Inflammatory macrophage treated with lipopolysaccharide for 1 hour (primary cell): ENCODE measurements around the gene VWDE.

Source experiments
- DNase-seq, 2 donors: peaks; one replicate each; pipeline ENCODE4 v3.0.0-alpha.2; 2020 to 2022

VWDE gene

DNA sequence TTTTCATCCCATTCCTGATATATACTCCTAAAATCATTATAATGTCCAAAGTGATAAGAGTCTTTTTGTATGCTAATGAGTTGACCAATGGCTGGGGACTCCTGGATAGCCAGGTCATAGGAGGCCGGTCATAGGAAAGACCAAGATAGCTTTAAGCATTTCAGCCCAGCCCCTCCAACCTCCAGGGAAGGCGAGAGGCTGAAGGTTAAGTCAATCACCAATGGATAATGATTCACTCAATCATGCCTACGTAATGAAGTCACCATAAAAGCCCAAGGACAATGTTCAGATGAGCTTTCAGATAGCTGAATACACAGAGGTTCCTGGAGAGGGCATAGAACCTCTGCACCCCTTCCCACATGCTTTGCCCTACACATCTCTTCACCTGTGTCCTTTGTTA is 75.7 kb downstream of the VWDE start:
- no peak for DNase-seq

DNA sequence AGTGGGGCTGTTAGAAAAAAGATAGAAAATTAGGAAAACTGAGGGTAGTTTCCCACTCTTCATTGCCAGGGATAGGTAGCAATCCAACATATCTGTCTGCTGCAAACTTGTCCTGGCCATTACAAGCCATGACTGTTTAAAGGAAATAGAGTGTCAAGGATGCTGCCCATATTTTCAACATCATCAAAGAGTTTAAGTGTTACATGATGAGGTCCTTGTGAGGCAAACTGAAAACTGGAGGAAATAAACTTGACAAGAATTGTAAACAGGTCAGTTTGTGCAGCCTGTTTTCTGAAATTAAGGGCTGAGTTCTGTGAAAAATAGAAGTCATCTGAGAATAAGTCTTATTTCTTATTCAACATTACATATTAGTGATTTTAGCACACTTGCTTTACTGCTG is 78.0 kb downstream of the VWDE start:
- DNase-seq, result no peak

DNA sequence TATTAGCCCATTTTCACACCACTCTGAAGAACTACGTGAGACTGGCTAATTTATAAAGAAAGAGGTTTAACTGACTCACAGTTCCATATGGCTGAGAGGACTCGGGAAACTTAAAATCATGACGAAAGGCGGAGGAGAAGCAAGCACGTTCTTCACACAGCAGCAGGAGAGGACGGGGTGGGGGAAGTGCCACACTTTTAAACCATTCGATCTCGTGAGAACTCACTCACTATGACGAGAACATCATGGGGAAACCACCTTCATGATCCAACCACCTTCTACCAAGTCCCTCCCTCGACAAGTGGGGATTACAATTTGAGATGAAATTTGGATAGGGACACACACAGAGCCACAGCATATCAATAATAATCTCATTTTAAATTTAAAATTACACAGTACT is 80.2 kb downstream of the VWDE start:
- DNase-seq, result no peak

DNA sequence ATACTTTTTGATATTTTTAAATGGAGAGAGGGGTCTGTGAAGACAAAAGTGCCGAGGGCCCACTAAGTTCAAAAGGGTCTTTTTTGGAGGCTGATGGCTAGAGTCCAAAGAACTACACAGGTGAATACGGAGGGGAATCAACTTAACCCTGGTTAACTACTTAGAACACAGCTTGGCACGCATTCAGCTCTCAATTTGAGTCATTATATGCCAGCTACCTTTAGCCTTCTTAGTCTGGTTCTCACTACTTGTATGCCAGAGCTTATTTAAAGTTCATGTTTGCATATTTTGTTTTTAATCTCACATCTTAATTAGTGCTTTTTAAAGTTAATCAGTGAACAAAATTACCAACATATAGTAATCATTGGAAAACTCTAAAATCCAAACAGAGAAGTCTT is 80.8 kb downstream of the VWDE start:
- no peak for DNase-seq

DNA sequence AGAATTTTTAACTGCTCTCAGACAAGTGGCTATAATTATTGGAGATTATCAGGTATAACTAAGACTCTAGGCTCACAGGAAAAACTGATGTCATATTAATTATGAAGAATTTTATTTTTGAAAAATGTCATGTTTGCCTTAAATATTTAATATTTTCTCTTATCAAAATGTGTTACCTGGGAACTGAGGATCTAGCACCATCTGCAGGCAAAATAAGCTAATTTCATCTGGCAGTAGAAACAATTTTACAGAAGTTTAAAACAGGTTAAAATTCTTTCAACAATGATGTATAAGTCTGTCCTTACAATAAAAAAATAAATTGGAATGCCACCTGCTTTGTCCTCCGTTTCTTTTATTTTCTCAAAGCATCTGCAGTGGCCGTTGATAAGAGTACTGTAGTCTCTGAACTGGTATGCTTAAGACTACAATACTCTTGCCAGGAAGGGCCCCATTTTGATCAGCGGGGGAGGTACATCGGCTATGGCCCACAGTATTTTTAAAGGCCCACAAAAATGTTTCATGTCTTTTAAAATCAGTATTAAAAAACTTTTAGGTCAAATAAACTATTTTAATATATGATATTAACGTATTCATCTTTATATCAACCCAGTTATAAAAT is 81.3 kb downstream of the VWDE start:
- peak in 1 of 2 donors; percentile 38 for DNase-seq

DNA sequence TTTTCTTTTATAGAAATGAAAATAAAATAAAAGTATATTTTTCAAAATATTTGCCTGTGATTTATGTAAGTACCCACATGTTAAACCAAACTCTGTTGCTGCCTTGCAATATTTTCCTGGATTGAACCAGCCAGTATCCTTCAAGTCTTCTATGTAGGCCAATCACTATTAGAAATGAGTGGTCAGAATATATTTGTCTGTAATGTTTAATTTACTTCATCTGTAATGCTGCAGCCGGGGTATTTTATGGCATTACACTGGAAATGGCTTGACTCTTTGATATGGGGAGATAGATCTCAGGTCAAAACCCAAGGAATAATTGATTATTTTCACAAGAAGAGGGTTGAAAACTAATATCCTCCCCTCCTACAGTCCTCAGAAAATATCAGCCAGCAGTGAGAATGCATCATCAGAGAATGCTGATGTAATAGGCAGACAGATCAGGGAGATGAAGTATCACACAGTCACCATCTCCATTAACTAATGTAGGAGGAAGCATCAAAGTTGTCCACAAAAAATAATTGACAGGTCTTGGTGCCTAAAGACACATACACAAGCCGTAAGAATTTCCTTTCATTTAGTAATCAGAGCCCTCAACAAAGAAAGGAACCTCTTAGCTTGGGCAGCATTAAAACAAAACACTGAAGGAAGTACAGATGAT is 82.5 kb downstream of the VWDE start:
- no peak for DNase-seq

DNA sequence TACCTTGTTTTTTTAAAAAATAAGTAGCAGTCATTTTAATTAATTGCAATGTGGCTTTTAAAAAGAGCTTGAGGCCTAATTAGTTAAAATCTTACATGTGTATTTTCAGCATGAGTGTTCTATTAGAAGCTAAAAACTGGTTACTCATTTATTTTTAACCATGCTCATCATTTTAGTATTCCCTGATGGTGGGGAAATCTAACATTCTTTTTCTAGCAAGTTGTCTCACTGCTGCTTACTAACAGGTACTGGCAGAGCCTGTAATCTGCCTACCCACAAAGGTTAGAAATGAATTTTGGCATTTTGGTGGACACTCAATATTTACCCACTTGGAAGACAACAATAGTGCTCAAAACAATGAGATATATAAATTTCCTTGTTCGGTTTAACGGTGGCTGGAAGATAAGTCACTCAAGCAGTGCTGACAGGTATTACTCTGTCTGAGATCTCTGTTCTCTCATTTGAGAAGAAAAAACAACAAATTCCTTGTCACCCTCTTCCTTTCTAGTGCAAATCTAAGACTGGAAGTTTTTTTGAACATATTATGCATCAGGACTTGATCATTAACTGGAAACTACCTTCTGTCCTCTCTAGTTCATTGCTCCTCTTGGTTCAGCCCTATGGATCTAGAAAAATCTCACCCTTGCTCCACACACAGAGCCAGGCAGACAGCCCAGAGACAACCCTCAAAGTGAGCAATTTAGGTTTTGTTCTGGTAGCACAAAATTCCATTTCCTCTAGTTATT is 83.3 kb downstream of the VWDE start:
- no peak for DNase-seq

DNA sequence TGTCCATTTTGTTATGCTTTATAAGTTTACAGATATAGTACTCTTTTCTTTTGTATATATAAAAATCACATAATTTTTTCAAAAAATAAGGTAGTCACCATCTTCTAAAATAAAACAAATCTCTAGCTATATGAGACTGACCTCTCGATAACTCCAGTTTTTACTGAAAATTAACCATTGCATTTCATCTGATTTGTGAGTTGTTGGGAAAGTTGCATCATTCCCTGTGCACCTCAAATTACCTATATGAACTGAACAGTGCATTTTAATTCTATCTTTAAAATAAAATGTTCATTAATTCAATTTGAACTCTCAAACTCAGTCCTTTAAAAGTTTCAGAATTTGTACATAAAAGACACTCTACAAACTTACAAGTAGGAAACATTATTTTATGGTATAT is 86.0 kb downstream of the VWDE start:
- DNase-seq, result no peak

DNA sequence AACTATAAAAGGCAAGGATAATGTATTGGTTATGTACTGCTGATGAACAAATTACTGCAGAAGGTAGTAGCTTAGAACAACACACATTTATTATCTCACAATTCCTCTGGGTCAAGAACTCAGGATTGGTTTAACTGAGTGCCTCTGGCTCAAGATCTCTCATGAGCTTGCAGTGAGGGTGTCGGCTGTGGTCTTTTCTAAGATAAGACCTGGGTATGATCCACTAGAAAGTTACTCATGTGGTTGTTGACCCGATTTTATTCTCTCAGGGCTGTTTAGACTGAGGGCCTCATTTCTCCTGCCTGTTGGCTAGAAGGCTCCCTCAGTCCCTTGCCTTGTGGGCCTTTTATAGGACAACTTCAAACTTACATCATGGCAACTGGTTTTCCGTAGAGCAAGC is 86.7 kb downstream of the VWDE start:
- DNase-seq, result no peak

DNA sequence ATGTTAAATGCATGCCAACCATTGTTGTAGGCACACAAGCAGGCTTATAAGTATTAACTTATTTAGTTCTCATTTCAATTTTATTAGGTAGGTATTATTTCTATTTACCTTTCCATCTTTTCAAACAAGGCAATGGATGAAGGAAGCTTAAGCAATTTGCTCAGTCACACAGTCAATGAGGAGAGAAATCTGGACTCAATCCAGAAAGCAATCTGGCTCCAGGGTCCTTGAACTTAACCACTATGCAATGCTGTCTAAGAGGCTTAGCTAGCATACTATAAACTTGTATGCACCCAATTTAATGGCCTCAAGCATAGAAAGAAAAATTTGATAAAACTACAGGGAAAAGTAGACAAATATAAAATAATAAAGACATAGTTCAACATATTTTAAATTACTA is 88.6 kb downstream of the VWDE start:
- DNase-seq, result no peak

DNA sequence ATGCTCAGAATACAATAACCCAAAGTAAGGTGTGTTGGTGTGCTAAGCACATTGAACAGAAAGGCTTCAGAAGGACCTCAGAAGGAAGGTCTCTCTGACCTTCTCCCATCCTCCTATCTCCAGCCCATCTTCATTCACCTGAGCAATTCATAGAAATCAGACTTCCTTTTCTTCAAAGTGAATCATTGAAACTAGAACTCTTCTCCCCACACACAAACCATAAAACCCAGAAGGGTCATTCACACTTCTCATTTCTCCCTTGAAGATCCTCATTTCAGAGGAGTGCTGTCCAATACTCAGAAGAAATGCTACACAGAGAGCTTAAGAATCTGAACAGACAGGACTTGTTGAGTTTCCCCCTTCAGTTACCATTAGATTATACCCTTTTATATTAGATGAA is 89.5 kb downstream of the VWDE start:
- DNase-seq, result peak in 1 of 2 donors; percentile 25

DNA sequence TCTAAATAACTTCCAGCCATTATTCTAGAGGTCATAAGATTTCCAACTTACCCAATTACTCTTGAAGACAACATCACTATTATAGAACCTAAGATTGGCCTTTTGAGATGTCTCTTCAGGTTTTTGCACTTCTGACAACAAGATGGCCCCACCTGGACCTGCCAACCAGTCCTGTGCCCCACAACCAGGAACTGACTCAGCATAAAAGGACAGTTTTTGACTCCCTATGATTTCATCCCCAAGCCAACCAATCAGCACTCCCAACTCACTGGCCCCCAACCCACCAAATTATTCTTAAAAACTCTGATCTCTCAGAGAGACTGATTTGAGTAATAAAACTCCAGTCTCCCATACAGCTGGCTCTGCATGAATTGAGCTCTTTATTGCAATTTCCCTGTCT is 98.2 kb downstream of the VWDE start:
- DNase-seq, result no peak

DNA sequence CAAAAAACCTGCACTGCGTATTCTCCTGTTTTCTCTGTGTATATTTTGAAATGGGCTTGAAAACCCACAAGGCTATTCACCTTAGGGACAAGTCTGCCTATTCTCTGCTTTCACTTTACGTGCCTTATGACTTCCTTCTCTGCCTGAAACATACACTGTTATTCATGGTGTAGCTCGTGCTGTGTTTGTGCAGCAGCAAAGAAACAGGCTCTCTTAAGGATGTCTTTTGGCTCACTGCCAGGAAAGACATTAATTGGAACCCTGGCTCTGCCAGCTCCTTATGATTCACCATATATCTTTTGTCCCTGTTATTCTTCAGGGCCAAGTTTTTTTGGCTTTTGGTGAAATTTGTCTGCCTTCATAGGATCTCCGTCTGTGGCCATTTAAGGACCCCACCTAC is 100.2 kb downstream of the VWDE start:
- DNase-seq, result no peak

DNA sequence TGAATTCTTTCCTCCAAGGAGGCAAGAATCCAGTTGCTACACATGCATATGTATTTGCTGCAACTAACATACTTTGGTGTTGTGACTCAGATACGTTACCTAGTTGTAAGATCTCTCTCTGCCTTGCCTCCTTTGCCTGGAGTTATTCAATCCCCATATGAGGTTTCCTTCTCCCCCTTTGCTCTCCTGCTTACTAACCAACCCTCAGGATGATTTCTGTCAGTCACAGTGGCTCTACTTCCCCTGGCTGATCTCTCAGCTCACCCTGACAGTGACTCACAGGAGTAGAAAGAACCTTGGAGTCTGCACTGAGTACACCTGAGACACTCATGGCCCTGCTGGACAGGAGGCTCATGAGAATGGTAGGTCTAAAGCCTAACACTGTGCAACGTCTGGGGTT is 100.6 kb downstream of the VWDE start:
- DNase-seq, result no peak

DNA sequence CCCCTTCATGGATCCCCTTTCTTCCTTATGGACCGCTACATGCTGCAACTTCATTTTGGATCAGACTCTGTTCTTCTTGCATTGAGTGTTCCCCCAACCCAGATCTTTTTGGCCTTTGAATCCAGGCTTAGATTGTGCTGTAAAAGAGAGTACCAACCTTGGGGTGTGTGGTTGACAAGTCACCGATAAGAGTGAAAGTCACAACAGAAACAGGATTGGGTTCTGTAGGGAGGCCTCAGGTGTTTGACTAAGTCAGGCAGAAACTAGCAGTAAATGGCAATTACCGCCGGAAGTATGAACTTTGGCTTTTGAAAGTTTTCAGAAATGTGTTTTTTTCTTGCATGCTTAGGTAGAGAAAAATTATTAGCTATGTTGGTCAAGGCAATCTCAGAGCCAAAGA is 103.2 kb downstream of the VWDE start:
- no peak for DNase-seq

DNA sequence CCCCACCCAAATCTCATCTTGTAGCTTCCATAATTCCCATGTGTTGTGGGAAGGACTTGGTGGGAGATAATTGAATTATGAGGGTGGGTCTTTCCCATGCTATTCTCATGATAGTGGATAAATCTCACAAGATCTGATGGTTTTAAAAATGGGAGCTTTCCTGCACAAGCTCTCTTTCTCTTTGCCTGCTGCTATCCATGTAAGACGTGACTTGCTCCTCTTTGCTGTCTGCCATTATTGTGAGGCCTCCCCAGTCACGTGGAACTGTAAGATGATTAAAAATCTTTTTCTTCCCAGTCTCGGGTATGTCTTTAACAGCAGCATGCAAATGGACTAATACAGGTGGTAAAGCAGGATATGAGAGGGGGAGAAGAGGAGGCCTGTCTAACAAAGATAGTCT is 104.3 kb downstream of the VWDE start:
- no peak for DNase-seq

DNA sequence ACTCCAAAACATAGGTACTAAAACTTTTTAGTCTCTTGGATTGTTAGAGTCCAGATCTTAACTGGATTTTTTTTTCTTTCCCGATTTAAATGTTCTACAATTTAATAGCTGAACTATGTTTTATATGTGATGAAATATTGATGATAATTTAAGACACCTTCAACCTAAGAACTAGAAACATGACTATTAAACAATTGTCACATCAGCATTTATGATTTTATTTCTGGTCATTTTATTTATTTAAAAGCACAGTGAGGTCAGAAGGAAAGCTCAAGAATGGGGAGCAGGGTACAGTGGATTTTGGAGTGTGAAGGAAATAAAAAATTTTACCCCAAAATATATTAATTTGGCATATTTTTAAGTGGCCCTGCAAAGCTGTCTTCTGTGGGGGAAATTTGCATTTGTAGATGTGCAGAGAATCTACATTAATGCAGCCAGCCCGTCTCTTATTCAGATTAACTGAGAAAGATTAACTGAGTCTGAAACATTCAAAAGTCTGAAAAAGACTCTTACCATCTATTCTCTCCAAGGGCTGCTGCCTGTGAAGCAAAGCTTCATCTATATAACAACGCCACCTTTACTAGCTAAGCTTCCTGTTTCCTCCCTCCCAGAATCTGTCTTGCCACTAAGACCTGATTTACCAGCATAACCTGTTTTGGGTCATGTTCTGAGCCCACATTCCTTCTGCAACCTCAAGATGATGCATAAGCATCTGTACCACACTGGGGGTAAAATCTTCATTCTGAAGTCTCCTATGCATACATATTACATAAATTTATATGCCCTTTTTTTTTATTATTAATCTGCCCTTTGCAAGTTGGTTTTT is 106.2 kb downstream of the VWDE start:
- no peak for DNase-seq

DNA sequence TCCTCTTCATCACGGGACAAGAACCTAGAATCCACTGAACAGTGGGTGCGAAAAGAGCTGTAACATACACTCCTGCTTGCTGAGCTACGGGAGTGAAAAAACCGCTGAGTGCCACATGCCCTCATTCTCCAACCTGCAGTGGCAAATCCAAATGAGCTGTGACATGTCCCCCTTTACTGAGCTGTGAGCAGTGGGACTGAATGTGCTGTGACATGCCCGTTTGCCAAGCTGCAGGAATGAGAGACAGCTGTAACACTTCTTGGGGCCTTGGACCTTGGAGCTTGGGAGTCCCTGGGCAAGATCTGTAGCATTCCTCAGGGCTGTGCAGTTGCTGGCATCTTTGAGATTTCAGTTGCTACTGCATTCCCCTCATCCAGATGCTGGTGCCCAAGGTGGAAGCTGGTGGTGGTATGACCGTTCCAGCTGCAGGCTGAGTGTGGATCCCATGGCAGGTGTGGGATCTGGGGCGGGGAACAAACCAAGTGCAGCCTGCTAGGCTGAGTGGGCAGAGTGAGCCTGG is 107.6 kb downstream of the VWDE start:
- DNase-seq, result no peak

DNA sequence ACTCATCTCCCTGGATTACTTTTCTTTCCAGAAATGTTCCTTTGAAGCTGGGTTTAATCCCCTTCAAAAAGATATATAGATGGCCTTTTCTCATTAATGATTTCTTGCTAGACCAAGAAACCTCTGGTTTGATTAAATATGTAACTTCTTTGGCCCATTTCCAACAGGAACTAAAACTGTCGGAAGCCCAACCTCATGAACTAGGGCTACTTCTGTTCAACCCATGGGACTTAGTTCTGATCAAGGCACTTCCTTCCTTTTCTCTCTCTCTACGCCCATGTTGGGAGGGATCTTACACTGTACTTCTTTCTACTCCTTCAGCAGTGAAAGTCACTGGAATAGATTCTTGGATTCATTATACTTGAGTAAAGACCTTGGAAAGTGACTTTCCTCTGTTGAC is 109.0 kb downstream of the VWDE start:
- peak; percentile 31 to 58 for DNase-seq

DNA sequence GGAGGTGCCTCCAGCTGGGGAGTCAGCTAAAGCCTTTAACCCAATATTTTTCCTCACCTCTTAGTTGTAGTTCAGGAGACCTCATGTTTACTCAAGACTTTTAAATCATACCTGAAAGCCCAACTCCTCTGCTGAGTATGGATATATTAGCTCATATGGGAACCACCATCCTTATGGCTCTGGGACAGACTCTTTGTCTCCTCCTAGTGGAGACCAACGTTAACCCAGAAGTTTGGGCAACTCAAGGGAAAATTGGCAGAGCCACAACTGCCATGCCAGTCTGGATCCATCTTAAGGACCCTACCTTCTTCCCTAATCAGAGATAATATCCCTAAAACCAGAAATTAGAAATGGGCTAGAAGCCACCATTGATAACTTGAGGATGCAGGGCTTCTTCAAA is 111.8 kb downstream of the VWDE start:
- DNase-seq, result peak in 1 of 2 donors; percentile 2

DNA sequence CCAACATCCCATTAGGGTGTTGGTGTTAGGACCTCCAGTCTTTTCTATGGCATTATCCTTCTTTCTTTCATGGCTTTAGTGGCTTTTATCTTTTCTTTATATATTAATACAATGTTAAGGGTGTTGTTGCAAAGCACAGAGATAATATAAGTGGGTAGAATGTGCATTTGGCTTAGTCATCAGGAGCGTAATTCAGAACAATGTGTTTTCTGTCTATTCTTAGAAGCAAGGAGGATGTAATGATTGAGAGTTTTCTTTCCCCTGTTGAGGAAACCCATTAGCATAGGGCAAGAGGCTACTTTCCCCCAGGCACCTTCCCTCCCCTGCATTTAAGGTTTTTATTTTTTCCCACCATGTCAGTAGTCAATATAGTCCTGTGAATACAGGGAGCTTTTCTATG is 112.9 kb downstream of the VWDE start:
- DNase-seq, result no peak

DNA sequence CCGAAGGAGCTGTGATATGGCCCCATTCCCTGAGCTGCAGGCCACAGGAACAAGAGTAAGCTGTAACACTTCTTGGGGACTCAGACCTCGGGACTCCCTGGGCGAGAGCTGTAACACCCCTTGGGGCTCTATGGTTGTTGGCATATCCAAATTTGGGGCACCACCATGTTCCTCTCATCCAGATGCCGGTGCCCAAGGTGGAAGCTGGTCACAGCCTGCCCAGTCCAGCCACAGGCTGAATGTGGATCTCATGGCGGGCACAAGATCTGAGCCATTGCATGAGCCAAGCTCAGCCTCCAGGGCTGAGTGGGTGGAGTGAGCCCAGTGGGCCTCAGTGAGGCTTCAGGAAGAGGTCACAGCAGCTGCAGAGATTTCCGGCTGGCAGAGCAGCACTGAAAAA is 113.7 kb downstream of the VWDE start:
- DNase-seq, result no peak

DNA sequence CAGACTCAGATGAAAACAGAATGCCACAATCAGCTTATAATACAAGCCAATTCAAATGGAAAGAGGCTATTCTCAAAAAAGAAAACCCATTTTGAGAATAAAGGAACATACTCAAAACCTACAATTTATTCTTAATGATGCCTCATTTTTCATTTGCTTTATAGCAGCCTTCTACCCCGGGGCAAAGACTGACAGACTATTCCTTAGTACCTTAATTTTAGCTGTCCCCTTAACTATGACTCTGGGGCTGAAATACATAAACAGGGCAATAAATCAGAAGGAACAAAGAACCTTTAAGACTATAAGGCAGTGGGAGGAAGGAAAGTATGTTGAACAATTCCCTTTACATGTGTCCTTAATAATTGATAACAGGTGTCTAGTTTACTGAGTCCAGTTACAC is 115.8 kb downstream of the VWDE start:
- DNase-seq, result no peak
